ENCODE data around the gene UBE4B.

DNA sequence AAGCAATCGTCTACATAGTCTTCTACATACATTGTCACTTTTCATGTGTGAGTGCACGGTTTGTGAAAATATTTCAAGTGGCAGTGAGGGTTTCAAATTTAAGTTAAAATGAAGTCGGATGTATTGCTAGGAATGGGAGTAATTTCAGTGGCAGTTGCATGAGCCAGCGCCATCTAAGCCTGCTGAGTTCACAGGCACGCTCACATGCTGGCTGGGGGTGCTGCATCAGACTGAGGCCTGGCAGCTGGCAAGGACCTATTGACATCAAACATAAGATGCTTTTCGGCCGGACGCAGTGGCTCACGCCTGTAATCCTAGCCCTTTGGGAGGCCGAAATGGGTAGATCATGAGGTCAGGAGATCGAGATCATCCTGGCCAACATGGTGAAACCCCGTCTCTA is 80.7 kb downstream of the UBE4B start:
- TF ChIP-seq CTCF (IDR thresholded peaks at IDR 0.05) (no peak), EP300 (IDR thresholded peaks at IDR 0.05) (no peak)
